ENCODE data around the gene HLX. TPM values are rescaled to one million over a fixed set of nuclear protein-coding genes. Genes with fewer than 3 reads are reported as not detected.

Gene HLX
- total RNA-seq, 1 experiment from 2014 or later, result not detected

GRCh38 chr1:220878191-220879075 is 810 bp upstream of the HLX start:
- H3K4me1 ChIP-seq (ENCODE audit: insufficient read depth, low read length, poor library complexity, severe bottlenecking), result peaks cover 3% of the 10 kb centered on the region
- H3K9me3 ChIP-seq (ENCODE audit: low read depth, low read length, poor library complexity, severe bottlenecking), result no peaks in the 10 kb centered on the region
- intact Hi-C loops (cut with micrococcal nuclease; ENCODE audit: unreplicated experiment), result loop anchor here (5.0 kb wide), 1 partner anchor 1579 kb away; no protein-coding TSS in a partner anchor
- H3K27me3 ChIP-seq (replicated peaks; ENCODE audit: insufficient read depth, low read depth, low read length, poor library complexity), result peaks cover 81% of the 10 kb centered on the region
- CTCF ChIA-PET, result interaction anchor here (0.6 kb wide), 2 partner anchors 69 to 324 kb away, joined by 3 to 4 read pairs; no protein-coding TSS in a partner anchor
- no peak overlapping the region for H3K27ac ChIP-seq (ENCODE audit: low read depth, low read length, poor library complexity, severe bottlenecking)
- H3K36me3 ChIP-seq (ENCODE audit: insufficient read depth, low read length, poor library complexity, severe bottlenecking), result no peaks in the 10 kb centered on the region
- no peak for DNase-seq (ENCODE audit: low spot score)
- peak overlapping the region; percentile 52 for H3K4me3 ChIP-seq (ENCODE audit: low read depth, low read length, poor library complexity, severe bottlenecking)
- POLR2A ChIA-PET (ENCODE audit: low non-redundant PET), result interaction anchor here (0.6 kb wide), 3 partner anchors 16 to 781 kb away, joined by 3 to 6 read pairs (median 5); no protein-coding TSS in a partner anchor
- TF ChIP-seq EZH2 (IDR thresholded peaks at IDR 0.05; ENCODE audit: borderline replicate concordance, low read depth, low read length, poor library complexity, severe bottlenecking) (peak; percentile 76), CTCF (conservative IDR thresholded peaks at IDR 0.05; ENCODE audit: low read depth, low read length) (no peak)
- no TSS peak for BruUV-seq (replicated peaks)

- Histone ChIP-seq H3K27me3 (replicated peaks; ENCODE audit: insufficient read depth, low read depth, low read length, poor library complexity) (peaks cover 93% of the 10 kb centered on the region), H3K9me3 (ENCODE audit: low read depth, low read length, poor library complexity, severe bottlenecking) (no peaks in the 10 kb centered on the region), H3K4me1 (ENCODE audit: insufficient read depth, low read length, poor library complexity, severe bottlenecking) (peaks cover 3% of the 10 kb centered on the region), H3K36me3 (ENCODE audit: insufficient read depth, low read length, poor library complexity, severe bottlenecking) (no peaks in the 10 kb centered on the region), H3K4me3 (ENCODE audit: low read depth, low read length, poor library complexity, severe bottlenecking) (peak overlapping the region; percentile 52), H3K27ac (ENCODE audit: low read depth, low read length, poor library complexity, severe bottlenecking) (no peak overlapping the region)
- POLR2A ChIA-PET (ENCODE audit: low non-redundant PET), result no interaction called here
- TF ChIP-seq EZH2 (IDR thresholded peaks at IDR 0.05; ENCODE audit: borderline replicate concordance, low read depth, low read length, poor library complexity, severe bottlenecking) (peak; percentile 74), CTCF (conservative IDR thresholded peaks at IDR 0.05; ENCODE audit: low read depth, low read length) (0 out of 2 replicates have a peak, but pooled peaks have one; percentile 23)
- BruUV-seq (replicated peaks), result no TSS peak
- CTCF ChIA-PET, result interaction anchor here (0.6 kb wide), 1 partner anchor 70 kb away, joined by 4 read pairs; no protein-coding TSS in a partner anchor
- peak; percentile 19 for DNase-seq (ENCODE audit: low spot score)
- intact Hi-C loops (cut with micrococcal nuclease; ENCODE audit: unreplicated experiment), result loop anchor here (5.0 kb wide), 1 partner anchor 1578 kb away; no protein-coding TSS in a partner anchor
Measured at GRCh38 chr1:220879509-220880361, 492 bp downstream of the HLX start.

- Histone ChIP-seq H3K9me3 (ENCODE audit: low read depth, low read length, poor library complexity, severe bottlenecking) (no peaks in the 10 kb centered on the region), H3K4me3 (ENCODE audit: low read depth, low read length, poor library complexity, severe bottlenecking) (peak overlapping the region; percentile 52), H3K27me3 (replicated peaks; ENCODE audit: insufficient read depth, low read depth, low read length, poor library complexity) (peaks cover 96% of the 10 kb centered on the region), H3K27ac (ENCODE audit: low read depth, low read length, poor library complexity, severe bottlenecking) (no peak overlapping the region), H3K36me3 (ENCODE audit: insufficient read depth, low read length, poor library complexity, severe bottlenecking) (no peaks in the 10 kb centered on the region), H3K4me1 (ENCODE audit: insufficient read depth, low read length, poor library complexity, severe bottlenecking) (peaks cover 3% of the 10 kb centered on the region)
- no peak for DNase-seq (ENCODE audit: low spot score)
- no peak for TF ChIP-seq CTCF (conservative IDR thresholded peaks at IDR 0.05; ENCODE audit: low read depth, low read length)
- no peak for TF ChIP-seq EZH2 (IDR thresholded peaks at IDR 0.05; ENCODE audit: borderline replicate concordance, low read depth, low read length, poor library complexity, severe bottlenecking)
- intact Hi-C loops (cut with micrococcal nuclease; ENCODE audit: unreplicated experiment), result no loop called here
- CTCF ChIA-PET, result no interaction called here
- BruUV-seq (replicated peaks), result no TSS peak
- POLR2A ChIA-PET (ENCODE audit: low non-redundant PET), result no interaction called here
Measured at GRCh38 chr1:220880362-220880670, 1.1 kb downstream of the HLX start.
